Superior temporal gyrus (tissue), 1 donor: ENCODE data around the gene ASB8.
"Not testable (repeated sequence)": the region's sequence is repeated elsewhere in the genome, so short reads cannot be mapped to it uniquely, and the experiment has no call there.

Experiments used
- DNase-seq: peaks from one replicate; pipeline ENCODE4 v3.0.0-alpha.2; 2016; ENCODE audit errors: extremely low spot score

The ASB8 gene

DNA sequence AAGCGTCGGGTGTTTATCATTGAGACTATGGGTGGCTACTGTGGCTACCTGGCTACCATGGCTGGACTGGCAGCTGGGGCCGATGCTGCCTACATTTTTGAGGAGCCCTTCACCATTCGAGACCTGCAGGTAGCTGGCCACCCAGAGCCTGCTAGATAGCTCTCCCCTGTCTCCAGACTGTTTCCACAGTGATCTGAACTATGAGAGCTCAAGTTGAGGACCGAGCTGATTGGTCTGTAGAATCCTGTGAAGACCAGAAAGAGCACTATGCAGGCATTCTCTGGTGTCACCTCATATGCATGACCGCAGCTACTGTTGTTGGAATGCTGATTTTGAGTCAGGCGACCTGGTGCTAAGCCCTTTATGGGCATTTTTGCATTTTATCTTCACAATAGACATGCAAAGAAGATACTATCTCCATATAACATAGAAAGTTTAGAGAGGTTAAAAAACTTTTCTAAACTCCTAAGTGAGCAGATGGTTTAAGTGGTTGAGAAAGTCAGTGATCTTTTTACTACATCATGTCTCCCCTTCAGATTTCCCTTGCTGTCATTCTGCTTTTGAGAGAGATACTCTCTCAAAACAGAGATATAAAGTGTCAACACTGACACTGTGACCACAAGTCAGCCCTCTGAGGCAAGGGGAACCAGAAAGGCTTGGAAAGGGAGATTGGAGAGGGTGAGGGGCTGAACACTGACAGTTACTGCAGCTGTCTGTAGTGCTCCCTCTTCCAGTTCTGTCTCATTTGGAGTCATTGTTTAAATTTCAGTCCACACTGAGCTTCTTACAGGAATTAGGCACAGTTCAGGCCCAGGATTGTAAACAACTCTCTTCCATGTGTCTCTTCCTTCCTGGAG is 14.3 kb downstream of the ASB8 start:
- DNase-seq: no peak

DNA sequence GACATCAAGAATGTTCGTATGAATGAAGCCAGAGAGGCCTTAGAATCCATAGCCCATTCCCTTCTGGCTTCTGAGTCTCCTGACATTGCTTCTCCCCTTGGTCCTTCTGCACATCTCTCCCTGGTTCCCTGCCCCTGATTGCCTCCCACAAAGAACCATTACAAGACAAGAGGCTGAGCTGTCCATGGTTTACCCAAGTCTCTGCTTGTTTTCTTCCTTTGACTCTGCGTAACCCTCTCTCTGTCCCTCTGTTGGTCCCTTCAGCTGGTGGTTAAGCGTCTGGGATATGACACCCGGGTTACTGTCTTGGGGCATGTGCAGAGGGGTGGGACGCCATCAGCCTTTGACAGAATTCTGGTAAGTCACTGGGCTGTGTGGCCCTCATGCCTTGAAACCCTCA is 22.3 kb downstream of the ASB8 start:
- no peak for DNase-seq

DNA sequence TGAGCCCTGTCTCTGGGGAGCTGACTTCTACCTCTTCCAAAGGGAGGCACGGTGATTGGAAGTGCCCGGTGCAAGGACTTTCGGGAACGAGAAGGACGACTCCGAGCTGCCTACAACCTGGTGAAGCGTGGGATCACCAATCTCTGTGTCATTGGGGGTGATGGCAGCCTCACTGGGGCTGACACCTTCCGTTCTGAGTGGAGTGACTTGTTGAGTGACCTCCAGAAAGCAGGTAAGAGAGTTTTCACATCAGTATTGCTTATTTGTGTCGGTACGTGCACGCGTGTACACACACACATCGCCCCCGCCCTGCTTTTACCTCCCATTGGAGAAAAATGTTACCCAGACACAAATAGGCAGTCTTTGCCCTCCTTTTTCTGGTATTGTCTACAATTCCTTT is 24.5 kb downstream of the ASB8 start:
- no peak for DNase-seq

DNA sequence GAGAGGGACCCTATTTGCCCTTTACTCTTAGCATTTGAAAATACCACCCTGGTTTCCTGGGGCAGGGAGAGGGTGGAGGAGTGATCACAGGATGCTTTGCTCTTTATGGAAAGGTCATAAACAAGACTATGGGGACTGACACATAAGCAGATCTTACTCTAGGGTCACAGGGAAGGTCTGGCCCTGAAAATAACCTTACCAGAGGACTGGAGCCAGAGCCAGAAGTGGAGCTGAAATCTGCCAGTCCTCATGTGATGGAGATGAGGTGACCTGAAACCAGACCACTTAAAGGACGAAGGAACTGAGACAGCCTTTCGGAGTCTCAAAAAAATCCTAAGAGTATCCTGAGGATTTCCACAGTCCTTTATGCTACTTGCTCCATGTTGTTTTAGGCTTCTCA is 25.8 kb downstream of the ASB8 start:
- no peak for DNase-seq

DNA sequence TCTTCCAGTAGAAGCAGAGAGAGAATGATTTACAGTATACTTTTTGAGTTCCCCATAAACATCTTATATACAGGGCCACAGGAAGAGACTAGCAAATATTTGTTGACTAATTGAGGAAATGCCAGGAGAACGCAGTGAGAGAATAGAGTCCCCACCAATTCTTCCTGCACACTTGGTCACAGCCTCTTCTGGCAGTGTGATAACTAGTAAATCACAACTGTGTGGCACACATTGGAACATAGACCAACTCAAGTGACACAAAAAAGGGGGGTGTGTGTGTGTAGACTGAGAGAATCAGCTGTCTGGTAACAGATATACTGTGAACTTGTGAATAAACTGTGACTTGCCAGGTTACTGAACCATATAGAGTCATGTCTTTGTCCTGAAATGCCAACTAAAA is 27.9 kb downstream of the ASB8 start:
- DNase-seq: no peak

DNA sequence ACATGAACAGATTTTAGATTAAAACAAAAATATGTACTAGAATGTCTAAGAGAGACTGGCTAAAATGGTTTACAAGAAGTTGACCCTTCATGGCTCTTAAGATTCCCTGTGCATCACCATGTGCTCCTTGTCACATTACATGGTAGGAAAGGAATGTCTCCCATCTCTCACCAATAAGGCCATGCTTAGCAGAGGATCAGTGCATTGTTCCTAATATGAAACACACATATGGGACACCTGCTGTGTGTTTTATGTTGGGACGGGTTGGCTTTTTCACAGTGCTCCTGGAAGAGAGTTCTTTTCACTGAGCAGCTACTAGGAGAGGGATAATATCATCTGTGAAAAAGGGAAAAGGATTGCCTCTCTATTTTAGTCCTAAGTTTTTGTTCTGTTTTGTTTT is 28.5 kb downstream of the ASB8 start:
- DNase-seq: no peak

DNA sequence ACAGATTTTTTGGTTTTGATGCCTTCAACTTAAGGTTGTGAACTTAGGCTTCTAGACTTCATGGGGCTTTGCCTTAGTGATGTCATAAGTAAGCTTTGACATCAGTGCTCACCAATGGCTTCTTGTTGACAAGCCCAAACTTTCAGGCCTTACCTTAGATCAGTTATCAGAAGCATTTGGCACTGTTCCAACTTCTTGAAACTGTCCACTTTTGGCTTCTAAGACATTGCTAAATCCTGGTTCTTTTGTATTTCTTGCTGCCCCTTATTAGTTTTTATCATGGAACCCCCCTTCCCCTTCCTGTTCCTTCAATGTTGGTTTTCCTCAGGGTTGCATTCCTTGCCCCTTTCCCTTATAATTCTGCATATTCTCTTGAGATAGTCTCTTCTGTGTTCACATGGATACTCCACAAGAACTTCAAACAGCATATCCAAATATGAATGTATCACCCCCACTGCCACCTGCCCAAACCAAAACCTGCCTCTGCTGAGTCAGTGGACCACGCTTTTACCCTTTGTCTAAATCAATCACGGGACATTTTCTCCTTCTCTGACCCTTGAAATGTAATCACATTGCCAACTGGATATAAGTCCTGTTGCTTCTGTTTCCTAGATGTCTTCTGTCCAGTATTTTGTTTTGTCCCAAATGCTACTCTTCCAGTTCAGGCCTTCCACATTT is 30.2 kb downstream of the ASB8 start:
- no peak for DNase-seq

DNA sequence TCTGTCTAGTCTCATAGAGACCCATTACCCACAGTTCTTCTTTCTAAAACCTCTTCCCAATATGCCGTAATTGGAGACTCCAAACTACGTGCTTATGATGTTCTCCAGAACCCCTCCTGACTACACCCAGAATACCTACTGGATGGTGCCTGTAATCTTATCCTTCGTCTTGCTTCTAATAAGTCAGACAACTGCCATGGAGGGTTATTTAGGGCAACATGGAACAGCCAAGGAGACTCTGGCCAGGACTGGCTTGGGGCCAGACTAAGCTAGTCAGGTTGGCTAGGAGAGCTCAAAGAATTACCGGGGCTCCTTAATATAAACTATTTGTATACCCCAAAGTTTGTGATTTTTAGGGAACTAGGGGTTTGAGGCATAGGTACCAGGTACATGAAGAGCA is 31.3 kb downstream of the ASB8 start:
- DNase-seq: no peak

DNA sequence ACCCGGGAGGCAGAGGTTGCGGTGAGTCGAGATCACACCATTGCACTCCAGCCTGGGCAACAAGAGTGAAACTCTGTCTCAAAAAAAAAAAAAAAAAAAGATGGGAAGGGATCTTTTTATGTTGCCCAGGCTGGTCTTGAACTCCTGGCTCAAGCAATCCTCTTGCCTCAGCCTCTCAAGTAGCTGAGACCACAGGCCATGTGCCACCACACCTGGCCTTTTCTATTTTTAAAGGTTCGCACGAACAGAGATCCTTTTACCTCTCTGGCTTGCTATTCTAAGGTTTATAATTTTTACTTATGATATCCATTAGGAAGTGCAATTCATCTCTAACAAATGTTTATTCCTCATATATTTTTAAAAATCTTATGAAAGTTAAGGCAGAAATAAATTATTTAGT is 31.8 kb downstream of the ASB8 start:
- not testable (repeated sequence) for DNase-seq

DNA sequence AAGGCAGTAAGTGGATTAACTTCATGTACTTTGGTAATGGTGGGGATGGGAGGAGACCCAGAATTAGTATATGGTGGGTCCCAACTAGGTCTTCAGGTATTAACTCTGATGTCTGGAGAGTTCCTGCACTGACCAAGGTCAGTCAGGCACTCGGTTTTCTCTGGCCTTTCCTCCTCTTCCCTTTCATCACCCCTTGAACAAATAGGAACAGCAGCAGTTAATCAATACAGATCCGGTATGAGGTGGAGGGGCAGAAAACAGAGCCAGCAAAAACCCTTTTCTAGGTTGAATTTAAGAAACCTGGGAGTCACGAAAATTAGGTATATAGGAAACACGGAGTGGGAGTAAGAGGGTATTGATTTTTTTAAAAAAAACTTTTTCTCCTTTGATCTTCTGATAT is 34.1 kb downstream of the ASB8 start:
- no peak for DNase-seq

DNA sequence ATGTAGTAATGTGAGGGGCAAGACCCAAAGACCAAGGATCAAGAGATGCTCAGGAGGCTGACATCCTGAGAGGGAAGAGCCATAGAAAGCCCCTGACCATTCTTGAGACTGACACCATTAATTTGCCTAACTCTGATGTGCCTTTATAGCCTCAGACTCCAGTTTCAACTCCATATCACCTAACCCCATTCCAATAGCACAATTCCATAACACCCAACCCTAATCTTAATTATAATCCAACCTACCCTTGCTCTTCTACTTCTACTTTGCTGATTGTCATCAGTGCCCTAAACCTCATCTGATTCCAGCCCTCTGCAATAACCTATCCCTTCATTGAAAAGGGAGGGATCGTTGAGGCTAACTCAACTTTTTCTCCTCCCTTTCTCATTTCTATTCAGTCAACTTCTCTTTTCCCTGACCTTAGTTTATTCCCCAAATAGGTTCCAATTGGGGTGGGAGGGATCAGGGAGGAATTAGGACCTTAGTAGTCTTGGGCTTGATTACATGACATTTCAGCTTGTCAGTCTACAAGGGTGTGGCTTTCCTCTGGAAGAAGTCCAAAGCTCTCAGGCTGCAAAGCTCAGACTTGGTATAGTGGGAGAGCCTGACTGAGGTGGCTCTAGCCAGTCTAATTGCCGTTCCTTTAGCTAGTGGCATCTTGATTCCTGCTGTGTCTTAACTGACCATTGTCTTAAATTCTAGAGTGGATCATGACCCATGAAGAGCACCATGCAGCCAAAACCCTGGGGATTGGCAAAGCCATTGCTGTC is 35.1 kb downstream of the ASB8 start:
- no peak for DNase-seq

DNA sequence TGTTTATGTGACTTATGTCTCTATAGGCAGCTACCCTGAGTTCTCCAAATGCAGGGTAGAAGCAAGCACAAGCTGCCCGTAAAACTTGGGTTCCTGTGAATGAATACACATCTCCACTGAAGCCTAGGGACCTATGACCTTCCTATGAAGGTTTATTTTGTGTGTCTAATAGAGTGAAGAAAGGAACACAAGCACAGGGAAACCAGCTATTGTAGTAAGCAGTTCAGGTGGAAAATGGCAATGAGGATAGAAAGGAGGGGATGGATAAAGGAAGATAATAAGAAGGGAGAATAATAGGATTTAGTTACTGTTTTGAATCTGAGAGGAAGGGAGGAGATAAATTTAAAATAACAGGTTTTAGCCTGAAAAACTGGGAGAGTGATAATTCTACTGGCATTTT is 35.8 kb downstream of the ASB8 start:
- no peak for DNase-seq

DNA sequence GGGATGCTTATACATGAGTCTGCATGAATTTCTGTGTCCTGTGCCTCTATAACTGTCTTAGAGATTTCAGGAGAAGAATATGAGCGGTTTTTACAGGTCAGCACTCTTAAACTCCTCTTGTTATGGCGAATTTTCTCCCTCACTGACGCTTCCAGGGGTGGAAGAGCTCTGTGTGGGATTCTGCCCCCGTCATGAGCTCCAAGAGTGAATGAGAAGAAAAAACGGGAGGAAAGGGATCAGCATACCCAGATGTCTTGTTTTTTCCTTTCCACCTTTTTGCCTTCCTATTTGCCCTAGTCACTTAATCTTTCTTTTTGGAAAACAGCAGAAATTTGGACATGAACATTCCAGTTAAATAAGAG is 37.5 kb downstream of the ASB8 start:
- DNase-seq: peak; percentile 33

DNA sequence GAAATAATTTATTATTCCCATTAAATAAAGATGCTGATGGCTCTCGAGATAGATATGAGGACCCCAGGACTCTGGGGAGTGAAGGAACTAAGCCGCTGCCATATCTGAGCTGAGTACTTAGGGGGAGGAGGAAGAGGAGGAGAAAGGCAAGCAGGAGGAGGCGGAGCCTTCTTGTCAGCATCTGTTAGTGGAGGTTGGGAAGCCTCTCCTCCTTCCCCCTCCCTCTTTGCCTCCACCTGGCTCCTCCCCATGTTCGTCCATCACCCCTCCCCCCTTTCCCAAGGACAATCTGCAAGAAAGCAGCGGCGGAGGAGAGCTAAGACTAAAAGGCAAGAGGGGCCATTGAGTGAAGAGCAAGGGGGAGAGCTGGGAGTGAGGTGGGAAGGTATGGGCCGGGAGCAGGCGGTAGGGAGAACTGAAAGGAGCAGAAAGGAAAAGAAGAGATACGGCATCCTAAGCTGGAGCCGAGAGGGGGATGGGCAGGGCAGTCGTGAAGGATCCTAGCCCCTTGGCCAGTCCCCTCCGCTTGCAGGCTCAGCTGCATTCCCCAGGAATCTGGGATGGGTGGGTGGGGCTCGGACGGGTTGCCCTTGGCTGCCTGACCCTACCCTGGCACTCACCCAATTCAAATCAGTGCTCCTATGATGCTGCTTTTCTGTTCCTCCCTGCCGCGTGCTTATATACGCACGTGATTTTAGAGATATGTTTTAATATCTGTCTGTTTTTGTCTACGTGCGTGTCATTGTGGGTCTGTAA is 38.1 kb downstream of the ASB8 start, which contains the start of gene PFKM:
PFKM (plus strand) TSS at position 287 of the 756 bp plus-strand sequence. CDS start 3,411 bp downstream, outside the sequence.
- DNase-seq: peak; percentile 71

DNA sequence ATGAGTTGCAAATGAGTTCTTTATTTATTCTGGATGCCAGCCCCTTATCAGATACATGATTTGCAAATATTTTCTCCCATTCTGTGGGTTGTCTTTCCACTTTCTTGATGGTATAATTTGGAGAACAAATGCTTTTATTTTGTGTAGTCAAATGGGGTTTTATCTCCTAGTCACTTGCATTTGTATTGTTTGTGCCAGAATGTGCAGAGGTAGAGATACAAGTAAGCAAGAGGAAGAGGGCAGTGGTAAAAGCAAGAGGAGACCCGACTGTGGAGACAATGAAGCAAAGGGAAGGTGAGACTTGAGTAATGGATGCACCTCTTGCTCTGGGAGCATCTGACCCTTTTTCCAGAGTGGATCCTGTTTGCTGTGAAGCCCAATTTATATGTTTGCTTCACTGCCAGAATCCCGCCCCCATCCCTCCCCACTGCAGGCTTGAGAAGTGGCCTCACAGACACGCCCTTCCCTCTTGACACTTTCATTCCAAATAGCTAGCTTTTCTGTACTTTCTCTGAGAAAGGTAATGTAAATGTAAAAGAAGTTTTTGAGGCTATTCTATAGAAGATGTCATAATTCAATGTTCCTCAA is 38.9 kb downstream of the ASB8 start:
- DNase-seq: no peak

DNA sequence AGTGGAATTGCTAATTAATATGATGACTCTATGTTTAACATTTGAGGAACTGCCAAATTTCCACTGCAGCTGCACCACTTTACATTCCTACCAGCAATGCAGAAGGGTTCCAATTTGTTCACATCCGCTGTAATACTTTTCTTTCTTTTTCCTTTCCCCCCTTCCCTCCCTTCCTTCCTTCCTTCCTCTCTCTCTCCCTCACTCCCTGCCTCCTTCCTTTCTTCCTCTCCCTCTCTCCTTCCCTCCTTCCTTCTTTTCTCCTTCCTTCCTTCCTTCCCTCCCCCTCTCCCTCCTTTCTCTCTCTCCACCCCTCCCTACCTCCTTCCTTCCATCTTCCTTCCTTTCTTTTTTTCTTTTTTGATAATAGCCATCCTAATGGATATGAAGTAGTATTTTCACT is 41.4 kb downstream of the ASB8 start:
- DNase-seq: no peak

DNA sequence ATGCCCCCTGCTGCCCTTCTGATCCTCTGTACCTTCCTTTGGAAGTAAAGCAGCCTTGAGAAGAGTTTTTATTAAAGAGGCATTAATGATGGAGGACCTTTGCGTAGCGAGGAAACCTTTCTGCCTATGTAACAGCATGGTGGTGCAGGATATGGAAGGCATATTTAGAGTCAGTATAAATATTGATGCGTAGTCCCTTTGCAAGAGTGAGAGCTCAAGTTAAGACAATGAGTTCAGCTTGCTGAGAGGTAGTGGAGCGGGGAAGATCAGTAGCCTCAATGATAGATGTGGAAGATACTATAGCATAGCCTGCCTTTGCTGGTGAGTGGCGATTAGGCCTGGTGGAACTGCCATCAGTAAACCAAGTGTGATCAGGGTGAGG is 46.0 kb downstream of the ASB8 start:
- not testable (repeated sequence) for DNase-seq

DNA sequence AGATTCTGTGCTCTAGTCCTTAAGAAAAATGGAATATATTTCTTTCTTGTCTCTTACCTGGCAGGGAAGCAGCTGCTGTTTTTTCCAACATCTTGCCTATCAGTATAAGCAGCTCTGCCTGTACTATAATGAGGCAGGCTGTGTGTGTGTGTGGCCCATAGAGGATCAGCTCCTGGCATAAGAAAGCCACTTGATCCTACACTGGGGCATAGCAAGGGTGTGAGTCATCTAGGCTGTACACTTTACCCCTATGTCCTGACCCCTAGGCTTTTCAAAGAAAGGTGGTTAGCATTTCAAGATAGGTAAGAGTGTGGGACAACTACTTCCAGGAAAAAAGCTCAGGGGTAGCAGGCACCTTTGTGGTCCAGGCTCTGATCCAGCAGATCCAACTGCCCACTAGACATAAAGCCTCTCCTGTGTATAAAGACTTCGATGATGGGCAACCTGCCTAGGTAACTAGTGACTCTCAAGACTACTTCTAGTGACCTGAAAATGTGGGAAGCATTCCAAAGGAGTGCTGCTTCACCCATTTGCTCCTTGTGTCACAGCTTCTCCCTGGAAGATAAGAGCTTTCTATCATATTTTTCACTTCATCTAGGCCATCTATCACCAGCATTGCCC is 46.5 kb downstream of the ASB8 start:
- no peak for DNase-seq

DNA sequence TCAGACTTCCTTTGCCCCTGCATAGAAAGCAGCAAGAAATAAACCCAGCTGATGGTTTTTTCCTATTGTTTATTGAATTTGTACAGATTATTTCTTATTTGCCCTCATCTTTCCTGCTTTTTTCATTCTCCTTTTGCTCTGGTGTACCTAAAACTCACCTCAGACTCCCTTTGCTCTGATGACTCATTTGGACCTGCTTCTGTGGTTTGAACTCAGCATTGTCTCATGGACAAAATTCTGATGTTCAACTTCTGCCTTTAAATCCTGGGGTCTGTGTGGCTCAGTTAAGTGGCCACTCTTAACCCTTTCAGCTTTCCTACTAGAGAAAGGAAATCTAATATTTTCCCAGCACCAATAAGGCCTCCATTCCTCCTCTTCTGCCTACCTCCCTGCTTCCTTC is 47.9 kb downstream of the ASB8 start:
- DNase-seq: no peak

DNA sequence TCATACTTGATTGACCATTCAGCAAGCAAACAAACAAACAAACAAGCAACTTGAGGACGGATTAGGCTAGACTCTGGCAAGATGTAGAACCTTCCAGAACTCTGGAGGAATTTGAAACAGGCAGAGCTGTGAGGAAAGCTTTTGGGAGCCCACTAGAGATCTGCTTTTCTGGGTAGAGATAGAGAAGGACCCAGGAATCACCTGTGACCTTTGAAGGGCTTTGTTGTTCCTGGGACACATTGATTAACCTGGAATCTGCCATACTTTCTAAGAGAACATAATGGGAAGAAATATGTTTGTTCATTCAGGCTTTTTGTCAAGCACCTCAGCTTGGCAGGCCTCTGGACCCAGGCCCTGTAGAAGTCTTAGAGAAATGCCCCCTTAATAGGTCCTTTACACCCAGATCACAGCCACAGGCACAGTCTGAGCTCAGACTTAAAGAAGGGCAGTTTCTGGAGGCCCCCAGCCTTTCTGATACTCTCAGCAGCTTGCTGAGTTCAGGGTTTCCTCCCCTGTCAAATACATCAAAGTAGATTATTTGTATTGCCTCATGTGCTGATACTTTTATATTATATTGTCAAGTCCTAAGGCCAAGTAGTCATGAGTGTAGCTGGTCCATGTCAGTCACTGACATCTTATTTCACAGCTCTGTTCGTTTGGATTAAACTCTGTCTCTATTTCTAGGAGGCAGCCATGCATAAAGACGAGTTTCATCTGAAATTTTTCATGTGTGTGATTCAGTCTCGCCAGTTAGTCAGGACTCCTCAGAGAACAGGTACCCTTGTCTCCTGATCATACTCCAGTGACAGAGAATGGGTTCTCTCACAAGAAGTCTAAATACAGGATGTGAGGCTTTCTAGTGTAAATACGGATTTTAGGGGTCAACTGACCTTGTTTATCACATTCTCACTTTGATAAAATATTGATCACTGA is 50.4 kb downstream of the ASB8 start:
- no peak for DNase-seq
